Epithelial cell of proximal tubule (primary cell): Measurements from ENCODE around the gene DHX8. TPM values are rescaled to one million over a fixed set of nuclear protein-coding genes. Genes with fewer than 3 reads are reported as not detected.
"Not testable (repeated sequence)": the region's sequence is repeated elsewhere in the genome, so short reads cannot be mapped to it uniquely, and the experiment has no call there.

Experiments
- DNase-seq: peaks from one replicate; pipeline ENCODE4 v3.0.0-alpha.2; 2011; ENCODE audit warnings: low read depth
- H3K4me3 ChIP-seq: 2 replicates; pipeline ENCODE4 v1.5.1; 2011; ENCODE audit warnings: low read depth, mild to moderate bottlenecking, low read length
- total RNA-seq: library from RNA; depleted of rRNA; stranded (reverse); fragments of >200 nt; gene quantifications from 2 replicates; pipeline ENCODE4 v1.2.3, GENCODE V29; 2015
- TF ChIP-seq, protein P1 (sequence below): conservative IDR thresholded peaks from 2 replicates; pipeline ENCODE4 v1.5.1; 2012; ENCODE audit warnings: low read depth, mild to moderate bottlenecking, low read length

Gene DHX8
- total RNA-seq, 1 donor from 2014 or later, result 25.8 TPM

DNA sequence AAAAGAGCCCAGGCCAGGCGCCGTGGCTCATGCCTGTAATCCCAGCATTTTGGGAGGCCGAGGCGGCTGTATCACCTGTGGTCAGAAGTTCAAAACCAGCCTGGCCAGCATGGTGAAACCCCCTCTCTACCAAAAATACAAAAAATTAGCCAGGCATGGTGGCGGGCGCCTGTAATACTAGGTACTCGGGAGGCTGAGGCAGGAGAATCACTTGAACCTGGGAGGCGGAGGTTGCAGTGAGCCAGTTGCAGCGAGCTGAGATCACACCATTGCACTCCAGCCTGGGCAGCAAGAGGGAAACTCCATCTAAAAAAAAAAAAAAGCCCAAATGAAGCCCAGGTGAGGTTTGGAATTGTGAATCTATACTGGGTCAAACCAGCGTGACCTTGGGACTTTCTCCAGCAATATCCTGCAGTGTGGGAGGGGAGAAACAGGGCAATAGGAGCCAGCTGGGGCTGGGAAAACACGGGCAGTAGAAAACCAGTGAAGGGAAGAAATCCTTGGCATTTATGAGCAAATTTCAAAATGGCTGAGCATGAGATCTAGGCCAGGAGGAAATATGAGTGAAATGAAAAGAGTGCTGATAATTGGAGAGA is 8.2 kb upstream of the DHX8 start:
- H3K4me3 ChIP-seq, result no peak overlapping the region
- DNase-seq, result no peak
- TF ChIP-seq, protein P1, sequence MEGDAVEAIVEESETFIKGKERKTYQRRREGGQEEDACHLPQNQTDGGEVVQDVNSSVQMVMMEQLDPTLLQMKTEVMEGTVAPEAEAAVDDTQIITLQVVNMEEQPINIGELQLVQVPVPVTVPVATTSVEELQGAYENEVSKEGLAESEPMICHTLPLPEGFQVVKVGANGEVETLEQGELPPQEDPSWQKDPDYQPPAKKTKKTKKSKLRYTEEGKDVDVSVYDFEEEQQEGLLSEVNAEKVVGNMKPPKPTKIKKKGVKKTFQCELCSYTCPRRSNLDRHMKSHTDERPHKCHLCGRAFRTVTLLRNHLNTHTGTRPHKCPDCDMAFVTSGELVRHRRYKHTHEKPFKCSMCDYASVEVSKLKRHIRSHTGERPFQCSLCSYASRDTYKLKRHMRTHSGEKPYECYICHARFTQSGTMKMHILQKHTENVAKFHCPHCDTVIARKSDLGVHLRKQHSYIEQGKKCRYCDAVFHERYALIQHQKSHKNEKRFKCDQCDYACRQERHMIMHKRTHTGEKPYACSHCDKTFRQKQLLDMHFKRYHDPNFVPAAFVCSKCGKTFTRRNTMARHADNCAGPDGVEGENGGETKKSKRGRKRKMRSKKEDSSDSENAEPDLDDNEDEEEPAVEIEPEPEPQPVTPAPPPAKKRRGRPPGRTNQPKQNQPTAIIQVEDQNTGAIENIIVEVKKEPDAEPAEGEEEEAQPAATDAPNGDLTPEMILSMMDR, result no peak

DNA sequence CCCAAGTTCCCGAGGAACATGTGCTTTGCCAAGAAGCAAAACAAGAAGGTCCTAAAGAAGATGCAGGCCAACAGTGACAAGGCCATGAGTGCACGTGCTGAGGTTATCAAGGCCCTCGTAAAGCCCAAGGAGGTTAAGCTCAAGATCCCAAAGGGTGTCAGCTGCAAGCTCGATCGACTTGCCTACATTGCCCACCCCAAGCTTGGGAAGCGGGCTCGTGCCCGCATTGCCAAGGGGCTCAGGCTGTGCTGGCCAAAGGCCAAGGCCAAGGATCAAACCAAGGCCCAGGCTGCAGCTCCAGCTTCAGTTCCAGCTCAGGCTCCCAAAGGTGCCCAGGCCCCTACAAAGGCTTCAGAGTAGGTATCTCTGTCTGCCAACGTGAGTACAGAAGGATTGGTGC is 7.5 kb upstream of the DHX8 start:
- not testable (repeated sequence) for H3K4me3 ChIP-seq, DNase-seq

DNA sequence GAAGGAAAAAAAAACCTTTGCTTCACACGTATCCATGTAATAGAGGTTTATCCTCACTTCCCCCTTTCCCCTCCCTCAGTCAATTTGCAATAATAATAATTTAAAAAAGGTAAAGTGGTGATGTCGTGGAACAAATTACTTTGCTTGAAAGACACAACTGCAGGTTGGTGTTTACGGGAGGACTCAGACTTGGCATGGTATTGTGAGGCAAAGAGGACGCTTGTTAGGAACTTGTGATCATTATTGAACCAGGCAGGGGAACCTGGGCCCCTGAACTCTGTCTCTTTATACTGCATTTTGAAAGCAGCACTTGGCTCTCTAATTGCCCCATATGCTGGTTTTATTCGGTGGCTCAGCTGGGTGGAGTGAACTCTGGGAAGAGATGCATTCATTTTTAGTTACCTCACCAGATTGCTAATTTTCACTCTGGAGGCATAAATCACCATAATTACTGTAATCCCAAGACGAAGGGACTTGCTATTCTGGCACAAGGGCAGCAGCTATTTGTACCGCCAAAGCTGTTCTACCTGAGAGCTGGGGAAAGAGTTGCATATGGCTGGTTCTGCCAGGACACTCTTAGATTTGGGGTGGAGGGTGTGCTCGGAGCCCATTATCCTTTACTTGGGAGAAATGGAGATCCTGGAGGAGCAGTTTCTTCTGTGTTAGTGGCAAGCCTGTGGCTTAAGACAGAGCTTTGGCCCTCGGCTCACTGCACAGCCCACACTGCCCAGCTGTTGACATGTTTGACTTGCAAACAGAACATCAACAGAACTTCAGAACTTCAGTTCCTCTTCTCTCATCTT is 5.7 kb upstream of the DHX8 start:
- DNase-seq, result no peak
- TF ChIP-seq, protein P1, result no peak
- no peak overlapping the region for H3K4me3 ChIP-seq

DNA sequence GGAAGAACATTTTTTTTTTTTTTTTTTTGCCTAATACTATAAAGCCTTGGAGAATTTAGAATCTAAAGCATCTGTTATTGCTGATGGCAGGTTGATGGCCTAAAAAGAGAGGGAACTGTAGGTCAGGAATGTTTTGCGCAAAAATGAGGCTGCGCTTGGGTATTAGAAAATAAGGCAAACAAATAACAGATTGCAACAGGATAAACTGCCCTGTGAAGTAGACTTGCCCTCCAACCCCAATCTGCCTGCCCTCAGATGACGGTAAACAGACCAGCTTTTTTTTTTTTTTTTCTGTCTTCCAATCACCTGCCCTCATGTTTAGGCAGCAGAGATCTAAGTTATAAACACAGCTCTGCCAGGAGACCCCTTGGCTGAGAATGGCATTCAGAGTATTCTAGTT is 3.8 kb upstream of the DHX8 start:
- TF ChIP-seq, protein P1, result no peak
- H3K4me3 ChIP-seq, result no peak overlapping the region
- no peak for DNase-seq

DNA sequence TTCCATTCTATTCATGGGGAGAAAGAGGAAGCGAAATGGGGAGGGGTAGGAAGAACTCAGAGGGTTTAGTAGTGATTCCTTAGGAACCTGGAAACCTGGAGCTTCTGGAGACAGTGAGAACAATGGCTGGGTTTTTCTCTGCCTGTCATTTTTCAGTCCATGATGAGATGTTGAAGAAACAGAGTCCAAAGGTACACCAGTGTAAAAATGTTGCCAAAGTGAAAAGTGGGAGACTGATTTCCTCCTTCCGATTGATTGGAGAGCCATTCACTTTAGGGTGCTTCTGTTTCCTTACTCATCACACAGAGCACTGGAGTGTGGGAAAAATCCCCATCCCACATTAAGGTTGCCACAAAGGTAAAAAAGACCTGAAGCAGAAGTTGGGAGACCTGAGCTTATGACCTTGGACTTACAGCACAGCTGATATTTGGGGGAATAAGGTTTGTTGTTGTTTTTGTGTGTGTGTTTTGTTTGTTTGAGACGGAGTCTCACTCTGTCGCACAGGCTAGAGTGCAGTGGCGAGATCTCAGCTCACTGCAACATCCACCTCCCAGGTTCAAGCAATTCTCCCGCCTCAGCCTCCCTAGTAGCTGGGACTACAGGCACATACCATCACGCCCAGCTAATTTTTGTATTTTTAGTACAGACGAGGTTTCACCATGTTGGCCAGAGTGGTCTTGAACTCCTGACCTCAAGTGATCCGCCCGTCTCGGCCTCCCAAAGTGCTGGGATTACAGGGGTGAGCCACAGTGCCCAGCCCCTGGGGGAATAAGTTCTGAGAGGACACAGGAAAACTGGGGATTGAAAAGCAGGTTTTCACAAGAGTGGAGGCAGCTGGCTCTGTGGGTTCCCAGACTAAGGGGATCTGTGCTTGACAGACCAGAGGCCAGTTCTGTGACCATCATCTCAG is 1.4 kb upstream of the DHX8 start:
- H3K4me3 ChIP-seq, result no peak overlapping the region
- no peak for DNase-seq
- TF ChIP-seq, protein P1, result no peak

DNA sequence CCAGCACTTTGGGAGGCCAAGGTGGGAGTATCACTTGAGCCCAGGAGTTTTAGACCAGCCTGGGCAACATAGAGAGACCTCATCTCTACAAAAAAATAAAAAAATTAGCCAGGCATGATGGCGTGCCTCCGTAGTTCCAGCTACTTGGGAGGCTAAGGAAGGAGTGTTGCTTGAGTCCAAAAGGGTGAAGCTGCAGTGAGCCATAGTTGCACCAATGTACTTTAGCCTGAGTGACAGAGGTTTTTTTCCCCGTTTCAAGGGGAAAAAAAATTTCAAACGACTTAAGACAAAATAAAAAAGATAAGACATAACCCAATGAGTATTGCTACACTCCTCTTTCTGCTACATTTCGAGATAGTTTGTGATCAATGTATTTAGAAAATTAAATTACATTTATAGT is 6.8 kb downstream of the DHX8 start:
- TF ChIP-seq, protein P1, result no peak
- DNase-seq, result no peak

DNA sequence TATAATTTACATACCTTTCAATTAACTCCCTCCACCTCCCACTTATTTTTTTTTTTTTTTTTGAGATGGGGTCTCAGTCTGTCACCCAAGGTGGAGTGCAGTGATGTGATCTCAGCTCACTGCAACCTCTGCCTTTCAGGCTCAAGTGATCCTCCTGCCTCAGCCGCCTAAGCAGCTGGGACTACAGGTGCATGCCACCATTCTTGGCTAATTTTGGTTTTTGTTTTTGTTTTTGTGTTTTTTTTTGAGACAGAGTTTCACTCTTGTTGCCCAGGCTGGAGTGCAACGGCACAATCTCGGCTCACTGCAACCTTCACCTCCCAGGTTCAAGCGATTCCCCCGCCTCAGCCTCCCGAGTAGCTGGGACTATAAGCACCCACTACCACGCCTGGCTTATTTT is 25.7 kb downstream of the DHX8 start:
- not testable (repeated sequence) for DNase-seq, H3K4me3 ChIP-seq

More for the DNA sequence above, 6.8 kb downstream of the DHX8 start:
- H3K4me3 ChIP-seq, result no peak overlapping the region

DNA sequence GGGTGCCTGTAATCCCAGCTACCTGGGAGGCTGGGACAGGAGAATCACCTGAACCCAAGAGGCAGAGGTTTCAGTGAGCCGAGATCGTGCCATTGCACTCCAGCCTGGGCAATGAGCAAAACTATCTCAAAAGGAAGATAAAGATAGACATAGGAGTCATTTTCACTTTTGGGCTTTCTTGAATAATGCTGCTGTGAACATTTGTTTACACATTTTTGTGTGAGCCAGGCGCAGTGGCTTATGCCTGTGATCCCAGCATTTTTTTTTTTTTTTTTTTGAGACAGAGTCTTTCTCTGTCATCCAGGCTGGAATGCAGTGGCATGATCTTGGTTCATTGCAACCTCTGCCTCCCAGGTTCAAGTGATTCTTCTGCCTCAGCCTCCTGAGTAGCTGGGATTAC is 27.4 kb downstream of the DHX8 start:
- not testable (repeated sequence) for DNase-seq, H3K4me3 ChIP-seq
